SU-DHL-6 (cell line): ENCODE measurements around the gene XYLB.

Experiments used
- H2AFZ ChIP-seq: fragments of 200-600 bp; sonication (generic); 2 replicates; pipeline ENCODE4 v1.6.1; 2014; ENCODE audit warnings: low read depth, mild to moderate bottlenecking, moderate library complexity, mixed read lengths, antibody characterized with exemption, low read length; ENCODE audit not compliant: severe bottlenecking
- H3F3A ChIP-seq: fragments of 200-600 bp; shearing (Covaris generic); 2 replicates; pipeline ENCODE4 v1.6.0; 2016; ENCODE audit warnings: antibody characterized with exemption, mild to moderate bottlenecking; ENCODE audit not compliant: insufficient read depth
- H3K27ac ChIP-seq: fragments of 200-600 bp; sonication (generic); 2 replicates; pipeline ENCODE4 v1.5.1; 2016; ENCODE audit warnings: low read depth, mild to moderate bottlenecking, low read length, moderate library complexity, mixed read lengths
- H3K27me3 ChIP-seq: fragments of 200-600 bp; sonication (generic), shearing (Covaris generic); 2 replicates; pipeline ENCODE4 v1.6.0; 2014; ENCODE audit warnings: mild to moderate bottlenecking, low read length
- H3K36me3 ChIP-seq: fragments of 200-600 bp; sonication (generic); 2 replicates; pipeline ENCODE4 v1.6.1; 2014; ENCODE audit warnings: mild to moderate bottlenecking, low read length, mixed read lengths
- H3K4me2 ChIP-seq: fragments of 300-600, 200-600 bp; shearing (Covaris generic), sonication (generic); 2 replicates; pipeline ENCODE4 v1.6.0; 2014; ENCODE audit warnings: low read length, low read depth, mild to moderate bottlenecking; ENCODE audit not compliant: poor library complexity, severe bottlenecking
- H3K4me3 ChIP-seq: fragments of 200-600 bp; sonication (generic); 2 replicates; pipeline ENCODE4 v1.5.1; 2014; ENCODE audit warnings: antibody characterized with exemption, low read length, mild to moderate bottlenecking, mixed read lengths; ENCODE audit not compliant: insufficient read depth, poor library complexity, severe bottlenecking
- H3K79me2 ChIP-seq: fragments of 200-600 bp; sonication (generic); 2 replicates; pipeline ENCODE4 v1.6.1; 2014; ENCODE audit warnings: mild to moderate bottlenecking, low read length, moderate library complexity; ENCODE audit not compliant: insufficient read depth
- H3K9ac ChIP-seq: fragments of 200-600 bp; sonication (generic); 2 replicates; pipeline ENCODE4 v1.7.0; 2014; ENCODE audit warnings: mild to moderate bottlenecking, low read length
- H3K9me2 ChIP-seq: fragments of 200-600 bp; sonication (generic); replicated peaks from 2 replicates; pipeline ENCODE4 v1.6.1; 2014; ENCODE audit warnings: low read length; ENCODE audit not compliant: insufficient read depth
- H3K9me3 ChIP-seq: fragments of 200-600 bp; sonication (generic); 2 replicates; pipeline ENCODE4 v1.6.1; 2014; ENCODE audit warnings: low read length, mixed read lengths; ENCODE audit not compliant: insufficient read depth
- H4K20me1 ChIP-seq: fragments of 200-600 bp; sonication (generic); 2 replicates; pipeline ENCODE4 v1.6.1; 2014; ENCODE audit warnings: low read depth, mild to moderate bottlenecking, antibody characterized with exemption, low read length, moderate library complexity, mixed read lengths
- CTCF ChIP-seq: fragments of 200-600 bp; sonication (generic); IDR thresholded peaks from one replicate; pipeline ENCODE4 v1.5.1; 2017; ENCODE audit warnings: antibody characterized with exemption, mild to moderate bottlenecking, low read length, moderate library complexity; ENCODE audit not compliant: insufficient read depth, poor library complexity, severe bottlenecking
- EZH2phosphoT487 ChIP-seq: fragments of 200-600 bp; sonication (generic), shearing (Covaris generic); conservative IDR thresholded peaks from 2 replicates; pipeline ENCODE4 v1.6.1; 2018; ENCODE audit warnings: mild to moderate bottlenecking, antibody characterized with exemption, low read length, moderate library complexity, mixed read lengths

Gene XYLB

GRCh38 chr3:38315488-38316230 lies 30.9 kb upstream of the XYLB start:
- Histone ChIP-seq H3K9ac (no peak overlapping the region), H3K9me2 (no peaks in the 10 kb centered on the region), H2AFZ (no peak overlapping the region), H3K9me3 (no peaks in the 10 kb centered on the region), H3K36me3 (no peaks in the 10 kb centered on the region), H4K20me1 (no peaks in the 10 kb centered on the region), H3F3A (no peaks in the 10 kb centered on the region), H3K27ac (no peak overlapping the region), H3K79me2 (no peaks in the 10 kb centered on the region), H3K4me3 (no peak overlapping the region), H3K27me3 (no peaks in the 10 kb centered on the region), H3K4me2 (no peak overlapping the region)
- TF ChIP-seq EZH2phosphoT487: no peak
- no peak for TF ChIP-seq CTCF

DNA sequence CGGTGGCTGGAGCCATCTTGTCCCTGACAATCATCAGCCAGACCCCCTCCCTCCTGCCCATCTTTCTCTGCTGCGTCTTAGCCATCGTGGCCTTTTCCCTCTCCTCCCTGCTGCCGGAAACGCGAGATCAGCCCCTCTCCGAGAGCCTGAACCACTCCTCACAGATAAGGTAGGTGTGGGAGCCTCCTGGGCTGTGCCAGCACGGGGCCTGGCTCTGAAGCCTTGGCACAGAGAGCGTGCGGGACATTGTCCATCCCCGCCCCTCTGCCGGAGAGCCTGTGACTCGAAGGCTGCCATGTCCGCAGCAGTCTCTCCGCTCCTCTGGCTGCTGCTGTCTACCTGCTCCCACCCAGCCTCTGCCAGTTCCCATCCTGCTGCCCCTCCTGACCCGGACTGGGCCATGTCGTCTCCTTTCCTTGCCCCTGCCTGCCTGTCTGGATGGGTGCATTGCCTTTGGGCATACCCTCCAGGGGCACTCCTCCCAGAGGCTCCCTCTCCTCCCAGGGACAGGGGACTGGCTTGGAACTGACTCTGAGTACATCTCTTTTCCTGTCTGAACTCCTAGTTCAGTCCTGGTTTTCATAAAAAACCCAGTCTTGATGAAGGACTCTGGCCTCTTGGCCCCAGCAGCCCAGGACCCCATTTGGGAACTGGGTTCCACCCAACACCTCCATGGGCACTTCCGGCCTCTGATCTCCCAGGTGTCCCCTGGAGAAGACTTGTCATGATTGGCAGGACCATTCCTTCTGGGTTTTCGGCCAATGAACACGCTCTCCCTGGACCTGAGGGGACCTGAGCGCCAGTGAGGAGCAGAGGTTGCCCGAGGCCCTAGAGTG lies 30.0 kb upstream of the XYLB start:
- H3K36me3 ChIP-seq: no peaks in the 10 kb centered on the region
- no peaks in the 10 kb centered on the region for H4K20me1 ChIP-seq
- H3K27me3 ChIP-seq: no peaks in the 10 kb centered on the region
- no peak overlapping the region for H2AFZ ChIP-seq
- no peak overlapping the region for H3K4me2 ChIP-seq
- H3K9ac ChIP-seq: no peak overlapping the region
- no peaks in the 10 kb centered on the region for H3K79me2 ChIP-seq
- H3F3A ChIP-seq: no peaks in the 10 kb centered on the region
- no peak overlapping the region for H3K27ac ChIP-seq
- no peak overlapping the region for H3K4me3 ChIP-seq
- TF ChIP-seq CTCF: no peak
- no peak for TF ChIP-seq EZH2phosphoT487
- no peaks in the 10 kb centered on the region for H3K9me2 ChIP-seq
- no peaks in the 10 kb centered on the region for H3K9me3 ChIP-seq

DNA sequence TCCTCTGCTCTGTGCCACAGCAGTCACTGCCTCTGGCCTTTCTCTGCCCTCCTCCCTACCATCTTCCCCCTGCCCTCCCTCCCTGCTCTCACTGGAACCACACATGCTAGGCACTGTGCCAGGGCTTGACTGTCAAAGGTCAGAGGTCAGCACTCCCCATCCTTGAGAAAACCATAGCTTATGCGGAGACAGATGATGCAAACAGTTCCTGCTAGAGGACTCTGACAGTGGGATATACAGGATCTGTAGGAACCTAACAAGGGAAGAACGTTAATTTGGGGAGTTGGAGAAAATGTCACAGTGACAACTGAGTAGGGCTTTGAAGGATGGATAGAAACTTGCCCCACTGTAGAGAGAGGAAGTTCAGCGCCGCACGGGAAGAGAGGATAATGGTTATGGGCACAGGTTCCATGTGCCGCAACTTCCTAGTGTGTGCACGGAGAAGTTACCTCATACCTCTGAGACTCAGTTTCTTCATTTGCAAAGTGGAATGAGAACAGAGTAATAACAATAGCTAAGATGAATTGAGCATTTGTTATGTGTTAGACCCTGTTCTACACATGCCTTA lies 29.3 kb upstream of the XYLB start:
- Histone ChIP-seq H2AFZ (no peak overlapping the region), H3K79me2 (no peaks in the 10 kb centered on the region), H3K4me2 (no peak overlapping the region), H3K27ac (no peak overlapping the region), H3K9me3 (no peaks in the 10 kb centered on the region), H3K36me3 (no peaks in the 10 kb centered on the region), H4K20me1 (no peaks in the 10 kb centered on the region), H3F3A (no peaks in the 10 kb centered on the region), H3K9ac (no peak overlapping the region), H3K27me3 (no peaks in the 10 kb centered on the region), H3K9me2 (no peaks in the 10 kb centered on the region), H3K4me3 (no peak overlapping the region)
- TF ChIP-seq CTCF (no peak), EZH2phosphoT487 (no peak)
